K562 (cell line): ENCODE data around the gene ANKRD23. TPM values are rescaled to one million over a fixed set of nuclear protein-coding genes. Genes with fewer than 3 reads are reported as not detected.

ENCODE experiments used
- ARID2 ChIP-seq: fragments of 450-650 bp; IDR thresholded peaks from 2 replicates; pipeline ENCODE4 v1.6.1; 2017; ENCODE audit warnings: antibody characterized with exemption, mild to moderate bottlenecking
- CBFB ChIP-seq: sonication (generic); formaldehyde crosslinking; IDR thresholded peaks from 2 replicates; pipeline ENCODE4 v1.4.0; 2020; ENCODE audit warnings: mild to moderate bottlenecking, missing genetic modification reagents
- FOXA1 ChIP-seq: fragments of 450-650 bp; IDR thresholded peaks from 2 replicates; pipeline ENCODE4 v1.6.1; 2016; ENCODE audit warnings: mild to moderate bottlenecking, borderline replicate concordance
- FOXJ2 ChIP-seq: fragments of 200-800 bp; sonication (Bioruptor generic); IDR thresholded peaks from 2 replicates; pipeline ENCODE4 v1.6.1; 2016; ENCODE audit warnings: missing genetic modification characterization, missing compliant biosample characterization
- HIVEP1 ChIP-seq: fragments of 250-450 bp; sonication (Bioruptor Pico); IDR thresholded peaks from 2 replicates; pipeline ENCODE4 v1.4.0; 2020; ENCODE audit warnings: mild to moderate bottlenecking
- L3MBTL2 ChIP-seq: fragments of 450-650 bp; IDR thresholded peaks from 2 replicates; pipeline ENCODE4 v1.6.1; 2016; ENCODE audit warnings: mild to moderate bottlenecking, moderate library complexity
- MAZ ChIP-seq, 2 experiments: fragments of 450-650 bp in 1 of 2; sonication (generic) in 1 of 2; formaldehyde crosslinking; IDR thresholded peaks in 1 of 2; conservative IDR thresholded peaks in 1 of 2; 2 replicates each; pipeline versions ENCODE4 v1.4.0 to v1.5.0; 2020; ENCODE audit warnings: mild to moderate bottlenecking in 1 of 2, missing genetic modification reagents in 1 of 2
- MTA2 ChIP-seq: fragments of 450-650 bp; IDR thresholded peaks from 2 replicates; pipeline ENCODE4 v1.6.1; 2016; ENCODE audit warnings: low read depth
- MYNN ChIP-seq, 2 experiments: sonication (generic); formaldehyde crosslinking in 1 of 2; IDR thresholded peaks; 2 replicates each; pipeline versions ENCODE4 v1.5.0 to v1.6.1; 2016 to 2020; ENCODE audit warnings: antibody characterized with exemption in 1 of 2, missing genetic modification reagents in 1 of 2
- NR2C2 ChIP-seq, 2 experiments: fragments of 200-800 bp in 1 of 2; sonication (Bioruptor generic) in 1 of 2; sonication (generic) in 1 of 2; formaldehyde crosslinking in 1 of 2; IDR thresholded peaks; 2 replicates each; pipeline versions ENCODE4 v1.6.1 to v1.8.0; 2016 to 2022; ENCODE audit warnings: mild to moderate bottlenecking in 1 of 2, missing compliant biosample characterization in 1 of 2, missing genetic modification characterization in 1 of 2, missing genetic modification reagents in 1 of 2
- RCOR1 ChIP-seq, 2 experiments: IDR thresholded peaks; 2 replicates each; pipeline ENCODE4 v1.6.1; 2012; ENCODE audit warnings: low read depth in 2 of 2, low read length in 2 of 2, borderline replicate concordance in 1 of 2, improper control_type of control experiment in 1 of 2
- TOE1 ChIP-seq, 2 experiments: fragments of 450-650 bp in 1 of 2; sonication (generic) in 1 of 2; formaldehyde crosslinking in 1 of 2; IDR thresholded peaks; 2 replicates each; pipeline versions ENCODE4 v1.7.1 to v1.8.0; 2016 to 2022; ENCODE audit warnings: borderline replicate concordance in 2 of 2, mild to moderate bottlenecking in 2 of 2, antibody characterized with exemption in 1 of 2, inconsistent platforms in 1 of 2, low read depth in 1 of 2, missing genetic modification reagents in 1 of 2, moderate library complexity in 1 of 2
- ZBTB7A ChIP-seq: IDR thresholded peaks from 2 replicates; pipeline ENCODE4 v1.6.1; 2011; ENCODE audit warnings: low read depth, mild to moderate bottlenecking, low read length, moderate library complexity, borderline replicate concordance; ENCODE audit not compliant: control insufficient read depth
- ZFP36 ChIP-seq: fragments of 150-350 bp; IDR thresholded peaks from 2 replicates; pipeline ENCODE4 v1.6.1; 2018; ENCODE audit warnings: low read length, low read depth; ENCODE audit not compliant: partially characterized antibody
- ZNF175 ChIP-seq: fragments of 200-800 bp; sonication (Bioruptor generic); IDR thresholded peaks from 2 replicates; pipeline ENCODE4 v1.6.1; 2016; ENCODE audit warnings: low read depth, mild to moderate bottlenecking, missing genetic modification characterization, missing compliant biosample characterization
- polyA plus RNA-seq, 8 experiments: library from polyadenylated mRNA; depleted of rRNA in 4 of 8; stranded (reverse) in 5 of 8; unstranded in 3 of 8; fragments of >200 nt; fragmentation: Nextera tagmentation in 2 of 8; fragmentation: Illumina TruSeq in 1 of 8; extraction: Ambion mirVana in 2 of 8; extraction: Trizol in 1 of 8; gene quantifications; 2 replicates each; pipeline versions ENCODE4 v1.2.1 to v1.2.3, GENCODE V29; 2011 to 2014; ENCODE audit warnings: inconsistent platforms in 1 of 8, missing spikeins in 1 of 8
- total RNA-seq, 7 experiments: library from RNA; depleted of rRNA in 6 of 7; stranded (reverse); fragments of >200 nt in 6 of 7; fragmentation: Illumina TruSeq in 2 of 7; extraction: Trizol in 2 of 7; gene quantifications; 2 replicates each; pipeline versions ENCODE4 v1.2.1 to v1.2.3, GENCODE V29; 2011 to 2021; ENCODE audit warnings: low replicate concordance in 1 of 7
- TF ChIP-seq, protein P1 (sequence below), 3 experiments: IDR thresholded peaks in 2 of 3; conservative IDR thresholded peaks in 1 of 3; 2 replicates each; pipeline ENCODE4 v1.5.1; 2011 to 2012; ENCODE audit warnings: low read length in 3 of 3, mild to moderate bottlenecking in 3 of 3, control low read depth in 2 of 3, improper control_type of control experiment in 1 of 3, inconsistent platforms in 1 of 3, low read depth in 1 of 3, mixed read lengths in 1 of 3, moderate library complexity in 1 of 3; ENCODE audit not compliant: insufficient read depth in 2 of 3
- TF ChIP-seq, protein P2 (sequence below): IDR thresholded peaks from 2 replicates; pipeline ENCODE4 v1.6.1; 2014; ENCODE audit warnings: antibody characterized with exemption
- TF ChIP-seq, protein P3 (sequence below): sonication (generic); formaldehyde crosslinking; IDR thresholded peaks from 2 replicates; pipeline ENCODE4 v1.9.0; 2022; ENCODE audit warnings: mild to moderate bottlenecking, missing genetic modification reagents
- TF ChIP-seq, protein P4 (sequence below): sonication (generic); formaldehyde crosslinking; IDR thresholded peaks from 2 replicates; pipeline ENCODE4 v1.8.1; 2022; ENCODE audit warnings: missing genetic modification reagents

Gene ANKRD23
- total and polyA plus RNA-seq, 9 of the 15 experiments (the other 6 are each of a cell fraction or from before 2014, with no cell fraction given) = 0.32 to 4.8 (median 2.8) TPM

DNA sequence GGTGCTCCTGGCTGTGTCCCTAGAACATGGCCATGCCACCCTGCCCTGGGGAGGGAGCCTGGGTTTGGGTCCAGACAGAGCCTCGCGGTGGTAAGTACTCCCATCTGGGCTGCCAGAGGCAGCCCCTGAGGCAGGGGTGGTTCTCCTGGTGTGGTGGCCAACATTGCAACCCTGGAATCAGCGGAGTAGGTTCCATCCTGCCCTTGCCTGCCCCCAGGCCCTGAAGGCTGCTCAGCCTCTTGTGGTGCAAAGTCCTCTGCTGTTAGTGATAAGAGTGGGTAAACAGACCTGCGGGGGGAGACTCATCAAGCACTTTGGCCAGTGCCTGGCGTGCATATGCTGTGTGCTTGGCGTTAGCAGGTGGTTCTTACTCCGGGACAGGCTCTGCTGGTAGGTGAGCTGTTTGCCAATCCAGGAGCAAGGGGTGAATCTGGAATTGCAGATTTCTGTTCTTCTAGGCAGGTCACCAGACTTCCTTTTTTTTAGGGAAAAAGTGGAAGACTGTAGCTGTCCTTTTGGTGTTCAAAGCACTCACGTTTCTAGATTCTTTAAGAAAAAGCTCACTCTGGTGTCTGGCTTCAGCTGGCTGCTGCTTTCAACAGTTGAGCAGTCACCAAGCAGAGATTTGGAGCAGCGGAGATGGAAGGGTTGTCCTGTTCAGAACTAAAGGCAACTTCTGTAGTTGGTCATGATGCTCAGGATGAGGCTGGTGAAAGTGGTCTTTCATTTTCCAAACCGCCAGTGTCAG is 24.5 kb downstream of the ANKRD23 start (continued):
- peak in 1 of 2 experiments; percentile 65; a peak in 2 of 4 replicates for TF ChIP-seq RCOR1 (IDR thresholded peaks at IDR 0.05; ENCODE audit: borderline replicate concordance in 1 of 2, low read depth in 2 of 2, low read length in 2 of 2)
- TF ChIP-seq, protein P1, sequence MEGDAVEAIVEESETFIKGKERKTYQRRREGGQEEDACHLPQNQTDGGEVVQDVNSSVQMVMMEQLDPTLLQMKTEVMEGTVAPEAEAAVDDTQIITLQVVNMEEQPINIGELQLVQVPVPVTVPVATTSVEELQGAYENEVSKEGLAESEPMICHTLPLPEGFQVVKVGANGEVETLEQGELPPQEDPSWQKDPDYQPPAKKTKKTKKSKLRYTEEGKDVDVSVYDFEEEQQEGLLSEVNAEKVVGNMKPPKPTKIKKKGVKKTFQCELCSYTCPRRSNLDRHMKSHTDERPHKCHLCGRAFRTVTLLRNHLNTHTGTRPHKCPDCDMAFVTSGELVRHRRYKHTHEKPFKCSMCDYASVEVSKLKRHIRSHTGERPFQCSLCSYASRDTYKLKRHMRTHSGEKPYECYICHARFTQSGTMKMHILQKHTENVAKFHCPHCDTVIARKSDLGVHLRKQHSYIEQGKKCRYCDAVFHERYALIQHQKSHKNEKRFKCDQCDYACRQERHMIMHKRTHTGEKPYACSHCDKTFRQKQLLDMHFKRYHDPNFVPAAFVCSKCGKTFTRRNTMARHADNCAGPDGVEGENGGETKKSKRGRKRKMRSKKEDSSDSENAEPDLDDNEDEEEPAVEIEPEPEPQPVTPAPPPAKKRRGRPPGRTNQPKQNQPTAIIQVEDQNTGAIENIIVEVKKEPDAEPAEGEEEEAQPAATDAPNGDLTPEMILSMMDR (IDR thresholded peaks at IDR 0.05 in 2 of 3, conservative IDR thresholded peaks at IDR 0.05 in 1 of 3; ENCODE audit: insufficient read depth in 2 of 3, low read depth in 1 of 3, low read length in 3 of 3) = 0 out of 6 replicates have a peak, but pooled peaks of 1 of the 3 experiments have one; percentile 12
- TF ChIP-seq FOXA1 = no peak
- 0 out of 2 replicates have a peak, but pooled peaks have one; percentile 15 for TF ChIP-seq CBFB
- TF ChIP-seq ZFP36 = no peak
- TF ChIP-seq, protein P2, sequence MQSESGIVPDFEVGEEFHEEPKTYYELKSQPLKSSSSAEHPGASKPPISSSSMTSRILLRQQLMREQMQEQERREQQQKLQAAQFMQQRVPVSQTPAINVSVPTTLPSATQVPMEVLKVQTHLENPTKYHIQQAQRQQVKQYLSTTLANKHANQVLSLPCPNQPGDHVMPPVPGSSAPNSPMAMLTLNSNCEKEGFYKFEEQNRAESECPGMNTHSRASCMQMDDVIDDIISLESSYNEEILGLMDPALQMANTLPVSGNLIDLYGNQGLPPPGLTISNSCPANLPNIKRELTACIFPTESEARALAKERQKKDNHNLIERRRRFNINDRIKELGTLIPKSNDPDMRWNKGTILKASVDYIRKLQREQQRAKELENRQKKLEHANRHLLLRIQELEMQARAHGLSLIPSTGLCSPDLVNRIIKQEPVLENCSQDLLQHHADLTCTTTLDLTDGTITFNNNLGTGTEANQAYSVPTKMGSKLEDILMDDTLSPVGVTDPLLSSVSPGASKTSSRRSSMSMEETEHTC = no peak
- TF ChIP-seq HIVEP1 (CRISPR knock-in tag) = no peak
- TF ChIP-seq, protein P3, sequence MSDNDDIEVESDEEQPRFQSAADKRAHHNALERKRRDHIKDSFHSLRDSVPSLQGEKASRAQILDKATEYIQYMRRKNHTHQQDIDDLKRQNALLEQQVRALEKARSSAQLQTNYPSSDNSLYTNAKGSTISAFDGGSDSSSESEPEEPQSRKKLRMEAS (CRISPR knock-in tag) = peak; percentile 52
- no peak for TF ChIP-seq ARID2
- TF ChIP-seq ZNF175 (CRISPR knock-in tag) = no peak
- no peak for TF ChIP-seq NR2C2 (CRISPR knock-in tag; IDR thresholded peaks at IDR 0.05)
- TF ChIP-seq NR2C2 (tag; IDR thresholded peaks at IDR 0.05) = no peak
- TF ChIP-seq FOXJ2 = no peak
- peak; percentile 48 for TF ChIP-seq L3MBTL2
- no peak for TF ChIP-seq TOE1 (IDR thresholded peaks at IDR 0.05; ENCODE audit: borderline replicate concordance)
- TF ChIP-seq TOE1 (CRISPR knock-in tag; IDR thresholded peaks at IDR 0.05; ENCODE audit: borderline replicate concordance, low read depth) = no peak
- no peak for TF ChIP-seq ZBTB7A
- TF ChIP-seq MYNN (IDR thresholded peaks at IDR 0.05) = peak; percentile 62
- no peak for TF ChIP-seq MYNN (CRISPR knock-in tag; IDR thresholded peaks at IDR 0.05)
- TF ChIP-seq MAZ (CRISPR knock-in tag; conservative IDR thresholded peaks at IDR 0.05 in 1 of 2, IDR thresholded peaks at IDR 0.05 in 1 of 2) = peak in 1 of 2 experiments; percentile 48; a peak in 2 of 4 replicates
- TF ChIP-seq, protein P4, sequence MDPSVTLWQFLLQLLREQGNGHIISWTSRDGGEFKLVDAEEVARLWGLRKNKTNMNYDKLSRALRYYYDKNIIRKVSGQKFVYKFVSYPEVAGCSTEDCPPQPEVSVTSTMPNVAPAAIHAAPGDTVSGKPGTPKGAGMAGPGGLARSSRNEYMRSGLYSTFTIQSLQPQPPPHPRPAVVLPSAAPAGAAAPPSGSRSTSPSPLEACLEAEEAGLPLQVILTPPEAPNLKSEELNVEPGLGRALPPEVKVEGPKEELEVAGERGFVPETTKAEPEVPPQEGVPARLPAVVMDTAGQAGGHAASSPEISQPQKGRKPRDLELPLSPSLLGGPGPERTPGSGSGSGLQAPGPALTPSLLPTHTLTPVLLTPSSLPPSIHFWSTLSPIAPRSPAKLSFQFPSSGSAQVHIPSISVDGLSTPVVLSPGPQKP (CRISPR knock-in tag) = no peak
- peak; percentile 61 for TF ChIP-seq MTA2
